Neural cell (in vitro differentiated cells): ENCODE data around the gene DBX1. TPM values are rescaled to one million over a fixed set of nuclear protein-coding genes. Genes with fewer than 3 reads are reported as not detected.

ENCODE experiments used
- H2AFZ ChIP-seq: fragments of 200-600, 300-800 bp; sonication (generic), shearing (Covaris generic); 2 replicates; pipeline ENCODE4 v1.6.0; 2014; ENCODE audit warnings: low read depth, mild to moderate bottlenecking, antibody characterized with exemption, low read length, moderate library complexity
- H3F3A ChIP-seq: fragments of 200-600 bp; shearing (Covaris generic); 2 replicates; pipeline ENCODE4 v1.6.1; 2016; ENCODE audit warnings: mild to moderate bottlenecking, moderate library complexity, mixed read lengths, antibody characterized with exemption, low read length; ENCODE audit not compliant: insufficient read depth, poor library complexity, severe bottlenecking
- H3K27ac ChIP-seq: fragments of 200-600, 300-800 bp; sonication (generic), shearing (Covaris generic); 2 replicates; pipeline ENCODE4 v1.5.1; 2014; ENCODE audit warnings: mild to moderate bottlenecking, low read length, moderate library complexity
- H3K27me3 ChIP-seq: fragments of 300-800, 200-600 bp; sonication (generic), shearing (Covaris generic); 2 replicates; pipeline ENCODE4 v1.6.0; 2014; ENCODE audit warnings: mild to moderate bottlenecking, low read depth, low read length, moderate library complexity; ENCODE audit not compliant: insufficient read depth
- H3K36me3 ChIP-seq: fragments of 300-800, 200-600 bp; sonication (generic), shearing (Covaris generic); 2 replicates; pipeline ENCODE4 v1.5.1; 2014; ENCODE audit warnings: mild to moderate bottlenecking, antibody characterized with exemption, low read length, moderate library complexity; ENCODE audit not compliant: insufficient read depth
- H3K4me2 ChIP-seq: fragments of 300-800, 200-600 bp; sonication (generic), shearing (Covaris generic); 2 replicates; pipeline ENCODE4 v1.6.0; 2014; ENCODE audit warnings: mild to moderate bottlenecking, low read length
- H3K4me3 ChIP-seq: fragments of 300-800, 200-600 bp; sonication (generic), shearing (Covaris generic); 2 replicates; pipeline ENCODE4 v1.5.1; 2014; ENCODE audit warnings: mild to moderate bottlenecking, low read length, moderate library complexity
- H3K79me2 ChIP-seq: fragments of 200-600 bp; shearing (Covaris generic); replicated peaks from 2 replicates; pipeline ENCODE4 v1.6.0; 2014; ENCODE audit warnings: mild to moderate bottlenecking, low read length, moderate library complexity; ENCODE audit not compliant: insufficient read depth
- H3K9ac ChIP-seq: fragments of 300-800, 200-600 bp; sonication (generic), shearing (Covaris generic); 2 replicates; pipeline ENCODE4 v1.6.1; 2016; ENCODE audit warnings: mild to moderate bottlenecking, low read length, mixed read lengths
- H3K9me2 ChIP-seq: fragments of 200-600 bp; shearing (Covaris generic); 2 replicates; pipeline ENCODE4 v1.6.1; 2016; ENCODE audit warnings: mild to moderate bottlenecking, low read length, mixed read lengths; ENCODE audit not compliant: insufficient read depth
- H3K9me3 ChIP-seq: fragments of 200-600, 300-800 bp; sonication (generic), shearing (Covaris generic); 2 replicates; pipeline ENCODE4 v1.6.1; 2016; ENCODE audit warnings: mild to moderate bottlenecking, mixed run types, low read length, moderate library complexity, mixed read lengths
- H4K20me1 ChIP-seq: fragments of 200-600 bp; shearing (Covaris generic); 2 replicates; pipeline ENCODE4 v1.6.1; 2016; ENCODE audit warnings: mild to moderate bottlenecking, mixed run types; ENCODE audit not compliant: insufficient read depth
- CTCF ChIP-seq: fragments of 450-650 bp; IDR thresholded peaks from 2 replicates; pipeline ENCODE4 v1.5.1; 2014; ENCODE audit warnings: antibody characterized with exemption, mild to moderate bottlenecking, moderate library complexity; ENCODE audit not compliant: poor library complexity, severe bottlenecking
- EZH2 ChIP-seq: fragments of 200-600, 300-800 bp; shearing (Covaris generic), sonication (generic); IDR thresholded peaks from 2 replicates; pipeline ENCODE4 v1.6.1; 2014; ENCODE audit warnings: antibody characterized with exemption, low read length, borderline replicate concordance, mild to moderate bottlenecking; ENCODE audit not compliant: insufficient read depth, poor library complexity, severe bottlenecking
- POLR2AphosphoS5 ChIP-seq: IDR thresholded peaks from 2 replicates; pipeline ENCODE4 v1.6.1; 2012
- RAD21 ChIP-seq: fragments of 450-650 bp; conservative IDR thresholded peaks from 2 replicates; pipeline ENCODE4 v1.6.1; 2014; ENCODE audit warnings: antibody characterized with exemption, mild to moderate bottlenecking, moderate library complexity
- REST ChIP-seq: IDR thresholded peaks from 2 replicates; pipeline ENCODE4 v1.6.1; 2012; ENCODE audit warnings: borderline replicate concordance
- SMC3 ChIP-seq: fragments of 450-650 bp; conservative IDR thresholded peaks from 2 replicates; pipeline ENCODE4 v1.6.1; 2014; ENCODE audit warnings: antibody characterized with exemption, mild to moderate bottlenecking, moderate library complexity; ENCODE audit not compliant: poor library complexity
- polyA plus RNA-seq: library from polyadenylated mRNA; depleted of rRNA; stranded (reverse); fragments of >200 nt; gene quantifications from 2 replicates; pipeline ENCODE4 v1.2.3, GENCODE V29; 2014

The DBX1 gene
- polyA plus RNA-seq, 1 donor from 2014 or later: not detected

- no peaks in the 10 kb centered on the region for H3K36me3 ChIP-seq
- no peaks in the 10 kb centered on the region for H3K9me3 ChIP-seq
- TF ChIP-seq CTCF (peak; percentile 8), EZH2 (no peak)
- no peak overlapping the region for H3K4me2 ChIP-seq
- no peaks in the 10 kb centered on the region for H3F3A ChIP-seq
- H2AFZ ChIP-seq: no peak overlapping the region
- peak overlapping the region; percentile 52 for H3K4me3 ChIP-seq
- H3K79me2 ChIP-seq: no peaks in the 10 kb centered on the region
- H3K9me2 ChIP-seq: no peaks in the 10 kb centered on the region
- H3K9ac ChIP-seq: no peak overlapping the region
- no peak overlapping the region for H3K27ac ChIP-seq
- no peaks in the 10 kb centered on the region for H4K20me1 ChIP-seq
- H3K27me3 ChIP-seq: peaks cover 26% of the 10 kb centered on the region
These were observed 27.6 kb downstream of the DBX1 start for GRCh38 chr11:20132667-20133039.

- Histone ChIP-seq H3K4me2 (no peak overlapping the region), H4K20me1 (no peaks in the 10 kb centered on the region), H3K27me3 (peaks cover 26% of the 10 kb centered on the region), H3K9me2 (no peaks in the 10 kb centered on the region), H3F3A (no peaks in the 10 kb centered on the region), H3K9me3 (no peaks in the 10 kb centered on the region), H3K27ac (no peak overlapping the region), H3K79me2 (no peaks in the 10 kb centered on the region), H3K9ac (no peak overlapping the region), H2AFZ (no peak overlapping the region), H3K36me3 (no peaks in the 10 kb centered on the region), H3K4me3 (peak overlapping the region; percentile 52)
- peak; percentile 92 for TF ChIP-seq SMC3
- no peak for TF ChIP-seq REST
- TF ChIP-seq EZH2: no peak
- peak; percentile 90 for TF ChIP-seq CTCF
- peak; percentile 93 for TF ChIP-seq RAD21
- TF ChIP-seq POLR2AphosphoS5: no peak
These were observed 28.2 kb downstream of the DBX1 start for GRCh38 chr11:20131788-20132666.
